ENCODE results near the gene GPANK1.

GRCh38 chr6:31687321-31687720 is 22.5 kb upstream of the GPANK1 start:
- no peak for TF ChIP-seq CTCF (IDR thresholded peaks at IDR 0.05)
- TF ChIP-seq POLR2A (IDR thresholded peaks at IDR 0.05): no peak
- TF ChIP-seq POLR2AphosphoS5 (IDR thresholded peaks at IDR 0.05): no peak

All from breast epithelium (tissue), 3 donors.